Activated CD4-positive, alpha-beta T cell treated with anti-CD3 and anti-CD28 coated beads, Interleukin-2, Interleukin-6, amounts not matched to agents 100 ng/mL and 50 ng/mL, durations not matched to agents 16 hours and 8 hours (primary cell): Measurements from ENCODE around the gene ROBO1.

Source experiments
- DNase-seq: peaks from one replicate; pipeline ENCODE4 v3.0.0-alpha.2; 2020

Gene ROBO1

DNA sequence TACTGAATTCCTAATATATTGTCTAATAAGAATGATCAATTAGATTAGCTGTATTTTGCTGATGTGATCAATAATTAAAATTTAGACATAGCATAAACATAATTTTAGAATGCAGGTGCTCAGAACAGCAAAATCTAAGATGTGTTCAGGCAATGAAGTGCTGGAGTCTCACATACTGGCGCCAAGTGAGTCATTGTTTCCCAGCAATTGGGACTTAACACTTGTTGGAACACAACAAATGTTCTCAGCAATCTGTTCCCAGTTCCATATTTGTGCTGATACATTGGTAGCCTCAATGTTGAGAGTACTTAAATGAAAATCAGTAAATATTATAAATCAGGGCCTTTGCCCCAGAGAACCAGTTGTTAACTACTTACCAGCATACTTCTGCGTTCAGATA is 619.0 kb downstream of the ROBO1 start:
- no peak for DNase-seq

DNA sequence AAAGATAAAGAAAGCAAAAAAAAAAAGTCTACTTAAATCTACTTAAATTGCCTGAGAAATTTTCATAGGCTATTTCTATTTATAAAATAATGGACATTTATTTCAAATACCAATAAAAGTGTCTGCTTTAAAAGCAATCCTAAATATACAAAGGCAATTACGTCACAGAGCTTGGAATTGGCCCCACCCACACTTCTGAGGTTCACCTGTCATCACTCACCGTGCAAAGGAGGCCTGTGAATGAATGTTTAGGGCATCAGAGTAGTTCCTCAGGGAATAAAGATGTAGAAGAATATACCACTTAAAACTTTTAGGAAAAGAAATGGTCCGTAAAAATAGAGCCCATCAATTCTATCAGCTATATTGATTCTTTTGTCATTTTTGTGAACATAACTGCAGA is 621.8 kb downstream of the ROBO1 start:
- no peak for DNase-seq

DNA sequence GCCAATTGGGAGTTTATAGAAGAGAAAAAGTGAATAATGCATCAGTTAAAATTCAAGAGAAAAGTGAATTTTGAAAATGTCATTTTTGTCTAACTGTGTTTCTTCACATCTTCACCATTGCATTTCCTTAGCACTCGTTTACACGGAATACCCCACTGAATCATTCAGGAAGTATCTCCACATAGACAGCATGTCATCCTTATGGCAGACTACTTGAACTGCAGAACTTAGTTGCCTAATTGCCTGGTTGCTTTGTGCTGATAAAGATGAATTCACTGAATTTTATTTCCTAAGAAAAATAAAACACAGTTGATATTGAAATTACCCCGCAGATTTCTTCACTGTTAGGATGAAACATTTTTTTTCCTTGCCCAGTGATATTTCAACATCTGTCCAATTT is 627.1 kb downstream of the ROBO1 start:
- DNase-seq, result no peak

DNA sequence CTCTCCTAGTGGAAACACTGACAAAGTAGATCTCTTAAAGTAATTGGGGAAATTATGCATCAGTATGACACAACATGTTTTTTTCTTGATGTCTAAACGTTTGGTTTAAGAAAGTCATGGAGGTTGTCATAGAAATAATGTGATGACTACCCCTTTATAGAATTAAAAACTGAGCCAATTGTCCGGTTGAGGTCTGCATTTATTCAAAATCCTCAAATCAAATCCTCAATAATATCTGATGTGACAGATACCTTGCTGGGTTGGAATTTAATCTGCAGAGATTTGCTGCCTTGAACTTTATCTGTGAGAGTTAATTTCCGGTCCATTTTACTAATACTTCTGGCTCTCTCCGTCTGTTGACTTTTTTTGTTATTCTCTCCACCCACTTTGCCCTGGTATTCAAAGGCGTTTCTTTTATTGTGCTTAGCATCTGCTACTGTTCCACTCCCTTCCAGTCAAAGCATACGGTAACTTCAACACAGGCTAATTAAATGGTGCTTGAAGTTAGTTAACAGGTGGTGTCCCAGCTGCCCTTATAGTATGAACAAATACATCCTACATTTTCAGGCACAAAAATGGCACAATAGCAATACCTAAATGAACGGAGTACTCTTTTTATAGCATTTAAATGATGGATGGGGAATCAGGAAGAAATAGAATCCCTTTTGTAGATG is 628.3 kb downstream of the ROBO1 start:
- DNase-seq, result no peak

DNA sequence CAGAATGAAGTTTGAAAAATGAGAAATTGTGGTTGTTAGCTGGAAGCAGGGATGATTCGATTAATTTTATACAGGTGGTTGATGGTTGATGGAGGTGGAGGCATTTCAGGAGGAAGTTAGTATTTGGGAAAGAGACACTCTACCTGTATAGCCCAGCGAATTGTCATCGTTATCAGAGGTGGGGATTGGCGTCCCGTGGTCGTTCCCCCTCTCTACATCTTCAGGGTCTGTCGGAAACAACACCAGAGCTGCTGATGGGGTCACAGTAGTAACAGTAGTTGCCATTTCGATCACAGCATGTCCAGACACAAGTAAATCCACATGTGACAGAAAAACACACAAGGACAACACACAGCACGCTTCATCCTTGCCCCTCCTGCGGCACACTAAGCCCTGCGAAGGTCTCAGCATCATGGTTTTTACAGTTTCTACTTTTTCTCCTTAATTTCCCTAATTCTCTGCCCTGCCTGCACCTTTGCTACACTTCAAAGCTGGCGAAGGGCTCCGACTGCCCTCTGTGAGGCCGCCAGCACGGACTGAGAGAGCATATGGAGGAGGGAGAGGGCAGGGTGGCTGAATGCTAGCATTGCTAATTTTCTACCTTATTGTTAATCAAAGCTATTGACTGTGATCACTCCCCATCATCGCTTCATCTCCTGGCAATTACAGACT is 642.3 kb downstream of the ROBO1 start:
- no peak for DNase-seq

DNA sequence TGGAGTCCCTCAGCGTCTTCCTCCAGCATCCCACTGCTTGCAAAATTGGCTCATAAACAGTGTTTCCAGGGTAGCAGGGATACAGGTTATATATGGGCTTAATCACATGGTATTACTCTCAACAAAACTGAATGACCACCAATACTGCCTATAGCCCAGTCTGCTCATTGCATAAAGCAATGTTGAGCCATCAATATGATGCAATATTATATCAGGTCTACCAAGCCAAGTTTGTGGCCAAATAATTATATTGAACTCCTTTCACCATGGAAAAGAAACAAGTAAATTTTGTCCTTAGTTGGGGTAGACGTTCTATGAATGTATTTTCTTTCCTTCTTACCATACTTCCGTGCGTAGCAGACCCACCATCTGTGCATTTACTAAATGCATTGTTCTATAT is 652.3 kb downstream of the ROBO1 start:
- DNase-seq, result no peak

DNA sequence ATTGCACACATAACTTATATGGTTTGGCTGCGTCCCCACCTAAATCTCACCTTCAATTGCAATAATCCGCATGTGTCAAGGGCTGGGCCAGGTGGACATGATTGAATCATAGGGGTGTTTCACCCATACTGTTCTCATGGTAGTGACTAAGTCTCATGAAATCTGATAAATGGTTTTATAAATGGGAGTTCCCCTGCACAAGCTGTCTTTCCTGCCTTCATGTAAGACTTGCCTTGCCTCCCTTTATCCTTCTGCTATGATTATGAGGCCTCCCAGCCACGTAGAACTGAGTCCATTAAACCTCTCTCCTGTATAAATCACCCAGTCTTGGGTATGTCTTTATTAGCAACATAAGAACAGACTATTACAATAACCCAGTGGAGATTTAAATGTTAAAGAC is 653.9 kb downstream of the ROBO1 start:
- no peak for DNase-seq

DNA sequence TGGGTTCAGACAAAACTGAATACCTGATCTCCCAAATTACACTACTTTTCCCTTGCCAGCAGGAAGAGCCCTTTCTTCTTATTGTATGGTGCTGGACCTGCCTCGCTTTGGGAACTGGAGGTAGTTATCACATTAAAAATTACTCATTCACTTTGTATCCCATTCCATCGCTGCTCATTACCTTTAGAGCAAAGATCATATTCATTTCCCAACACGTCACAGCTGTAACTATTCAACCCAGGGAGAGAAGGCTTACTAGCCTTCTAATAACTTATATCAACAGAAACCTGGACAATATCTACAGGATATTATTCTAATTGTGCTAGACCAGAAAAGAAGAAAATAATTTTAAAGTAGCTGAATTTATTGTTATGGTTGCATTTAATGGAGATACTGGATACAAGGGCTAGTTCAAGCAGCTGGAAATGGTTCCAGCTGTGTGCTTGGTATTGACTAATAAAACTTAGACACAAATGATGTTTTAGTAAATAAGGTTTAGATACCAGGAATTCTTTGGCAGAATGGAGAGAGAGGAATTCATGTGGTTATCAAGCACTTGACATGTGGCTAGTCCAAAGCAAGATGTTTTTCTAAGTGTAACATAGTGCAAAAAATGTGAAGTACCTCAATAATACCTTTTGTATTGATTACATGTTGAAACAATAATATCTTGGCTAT is 656.3 kb downstream of the ROBO1 start:
- no peak for DNase-seq

DNA sequence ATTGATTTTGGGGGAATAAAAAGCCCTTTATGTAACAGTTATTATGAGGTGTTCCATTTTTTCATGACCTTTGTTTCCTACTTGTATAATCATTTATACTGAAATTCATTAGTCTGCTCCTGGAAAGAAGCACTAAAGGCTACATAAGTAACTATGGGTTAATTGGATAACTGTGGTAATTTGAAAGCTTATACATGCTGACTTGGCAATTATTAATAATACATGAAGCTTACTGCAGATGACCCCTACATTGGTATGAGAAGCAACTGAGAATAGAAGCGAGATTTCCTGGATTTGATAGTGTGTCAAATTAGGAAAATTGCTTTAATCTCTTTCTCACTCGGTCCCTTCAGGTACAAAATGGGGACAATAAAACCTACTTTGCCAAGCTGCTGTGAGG is 658.0 kb downstream of the ROBO1 start:
- DNase-seq, result no peak

DNA sequence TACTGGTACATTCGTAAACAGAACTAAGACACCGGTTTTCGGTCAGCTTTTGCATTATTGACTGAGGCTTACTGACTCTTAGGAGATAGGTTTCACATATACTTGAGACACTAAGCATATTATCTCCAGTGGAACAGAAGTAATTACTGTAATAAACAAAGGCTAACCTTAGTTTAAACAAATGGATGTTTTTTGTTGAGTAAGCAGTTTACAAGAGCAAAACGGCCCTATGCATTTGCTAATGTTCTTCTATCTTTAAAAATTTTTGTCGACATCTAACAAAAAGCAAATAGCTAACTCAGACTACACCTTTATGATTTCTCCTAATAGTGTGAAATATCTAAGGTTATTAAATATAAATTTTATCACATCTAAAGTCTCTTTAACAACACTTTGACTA is 664.5 kb downstream of the ROBO1 start:
- DNase-seq, result no peak

DNA sequence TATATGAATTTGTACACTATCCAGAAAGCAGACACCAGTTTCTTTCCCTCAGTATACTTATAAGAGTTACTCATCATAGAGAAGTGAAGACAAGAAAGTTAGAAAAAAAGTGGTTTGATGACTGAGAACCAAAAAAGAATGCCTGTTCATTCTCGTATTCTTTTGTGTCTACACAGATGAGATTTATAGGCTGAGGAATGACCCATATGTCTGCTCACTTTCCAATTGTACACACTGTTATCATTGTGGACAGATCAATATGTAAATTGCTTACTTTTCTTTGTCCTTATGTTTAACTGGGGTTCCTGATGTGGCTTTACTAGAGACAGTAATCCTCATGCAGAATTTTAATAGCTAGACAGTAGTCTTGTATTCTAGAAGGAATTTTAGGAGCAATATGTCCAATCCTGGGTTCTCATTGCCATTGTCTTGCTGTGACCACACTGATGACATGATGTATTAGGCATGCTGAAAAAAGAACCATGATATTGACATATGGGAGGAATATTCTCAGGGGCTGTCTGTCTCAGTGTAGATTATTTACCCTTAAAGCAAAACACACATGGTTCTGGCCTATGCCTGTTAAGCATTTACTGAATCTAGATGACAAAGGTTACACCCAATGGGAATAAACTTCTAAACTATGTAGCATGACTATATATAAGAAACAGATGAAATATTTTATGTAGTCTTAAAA is 669.7 kb downstream of the ROBO1 start:
- no peak for DNase-seq

DNA sequence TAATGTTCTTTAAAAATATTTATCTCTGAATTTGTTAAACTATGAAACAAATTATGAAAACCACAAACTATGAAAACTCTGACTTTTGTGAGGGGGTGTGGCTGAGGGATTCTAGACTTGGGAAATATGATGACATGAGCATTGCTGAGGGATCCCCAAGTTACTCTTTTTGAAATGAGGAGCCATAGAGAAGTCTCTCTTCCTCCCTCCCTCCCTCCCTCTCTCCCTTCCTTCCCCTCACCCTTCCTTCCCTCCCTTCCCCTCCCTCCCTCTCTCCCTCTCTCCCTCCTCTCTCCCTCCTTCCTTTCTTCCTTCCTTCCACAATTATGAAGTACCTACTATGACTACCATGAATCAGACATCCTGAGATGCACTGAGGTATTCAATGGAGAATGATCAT is 673.1 kb downstream of the ROBO1 start:
- no peak for DNase-seq

DNA sequence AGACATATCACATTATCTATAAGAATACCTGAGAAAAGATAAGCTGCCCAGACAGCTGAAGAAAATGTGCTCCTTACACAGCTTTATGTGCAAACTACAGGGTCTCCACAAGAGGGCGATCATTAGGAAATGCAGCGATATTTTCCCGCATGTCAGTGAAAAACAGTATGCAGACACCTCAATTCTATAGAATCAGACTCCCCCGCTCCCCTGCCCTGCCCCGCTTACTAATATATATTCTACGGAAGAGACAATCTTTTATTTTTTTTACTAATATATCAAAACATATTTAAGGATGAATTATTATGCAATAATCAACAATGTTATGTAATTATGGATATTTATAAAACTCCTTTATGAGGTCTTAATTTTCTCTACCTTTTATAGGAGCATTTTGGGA is 681.3 kb downstream of the ROBO1 start:
- peak; percentile 53 for DNase-seq

DNA sequence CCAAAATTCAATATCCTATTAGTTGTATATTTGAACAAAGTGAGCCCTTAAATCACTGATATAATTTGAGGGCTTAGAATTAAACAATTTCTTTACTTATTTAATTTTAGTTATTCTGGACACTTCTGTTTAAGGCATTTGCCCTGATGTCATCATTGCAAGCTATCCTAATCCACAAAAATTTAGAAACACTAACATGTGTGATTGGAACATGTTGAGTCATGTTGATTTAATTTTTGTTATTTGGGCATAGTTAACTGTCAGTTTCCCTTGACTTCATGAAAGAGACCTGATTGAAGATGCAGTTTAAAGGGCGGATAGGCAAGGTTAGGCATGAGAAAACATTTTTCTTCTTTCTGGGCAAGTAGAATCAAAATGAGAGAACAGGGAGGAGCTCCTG is 682.6 kb downstream of the ROBO1 start:
- DNase-seq, result no peak

DNA sequence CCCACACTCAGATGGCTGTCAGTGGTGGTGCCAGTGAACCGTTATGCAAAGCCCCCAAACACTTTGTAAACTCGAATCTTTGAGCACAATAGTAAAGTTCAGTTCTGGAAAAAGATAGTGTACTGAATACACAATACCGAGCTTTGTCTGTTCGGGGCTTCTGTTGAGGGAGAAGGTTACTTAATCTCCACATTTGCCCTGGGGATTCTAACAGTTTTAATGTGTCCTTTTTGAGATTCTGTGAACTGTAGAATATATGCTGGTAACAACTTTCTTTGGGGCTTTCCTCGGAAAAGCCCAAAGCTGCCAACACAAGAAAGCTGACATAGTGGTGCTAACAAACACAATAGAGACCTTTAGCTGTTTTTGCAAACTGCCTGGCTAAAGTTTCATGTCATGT is 686.5 kb downstream of the ROBO1 start:
- DNase-seq, result no peak

DNA sequence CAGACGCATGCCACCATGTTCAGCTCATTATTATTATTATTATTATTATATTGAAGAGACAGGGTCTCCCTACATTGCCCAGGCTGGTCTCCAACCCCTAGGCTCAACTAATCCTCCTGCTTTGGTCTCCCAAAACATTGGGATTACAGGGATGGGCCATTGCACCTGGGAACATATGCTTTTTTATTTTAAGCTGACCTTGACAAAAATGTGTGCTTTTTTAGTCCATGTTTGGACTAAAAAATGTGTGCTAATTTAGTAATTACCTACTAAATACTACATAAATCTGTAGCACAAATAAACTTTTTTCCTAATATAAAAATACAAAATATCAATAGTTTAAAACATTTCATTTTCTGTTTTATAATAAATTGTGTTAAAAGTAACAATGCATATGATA is 693.2 kb downstream of the ROBO1 start:
- DNase-seq, result no peak

DNA sequence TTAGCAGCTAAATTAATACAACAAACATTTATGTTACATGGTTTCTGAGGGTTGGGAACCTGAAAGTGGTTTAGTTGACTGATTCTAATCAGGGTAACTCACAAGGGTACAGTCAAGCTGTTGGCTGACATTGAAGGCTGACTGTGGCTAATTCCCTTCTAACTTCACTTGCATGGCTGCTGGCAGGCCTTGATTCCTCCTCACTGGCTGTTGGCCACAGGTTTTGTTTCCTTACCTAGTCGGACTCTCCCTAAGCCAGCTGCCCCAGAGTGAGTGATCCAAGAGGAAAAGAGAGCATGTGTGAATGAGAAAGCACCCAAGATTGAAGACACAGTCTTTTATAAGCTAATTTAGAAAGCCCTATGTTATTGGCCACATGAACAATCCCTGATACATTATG is 700.1 kb downstream of the ROBO1 start:
- no peak for DNase-seq

DNA sequence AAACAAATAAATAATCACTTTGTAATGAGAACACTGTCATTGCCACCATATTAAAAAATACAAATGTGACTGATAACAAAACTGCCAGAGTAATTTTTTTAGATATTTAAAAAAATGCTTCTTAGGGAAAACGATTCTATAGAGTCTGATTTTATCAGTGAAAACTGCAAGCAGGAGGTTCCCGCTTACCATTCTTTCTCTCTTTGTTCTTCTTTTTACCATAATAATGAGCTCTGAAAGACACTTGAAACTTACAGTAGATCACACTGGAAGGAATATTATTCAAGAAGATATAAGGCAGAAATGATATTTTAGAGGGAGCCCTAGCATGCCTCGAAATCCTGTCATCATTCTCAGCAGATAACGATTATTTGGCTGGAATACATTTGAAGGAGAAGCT is 701.3 kb downstream of the ROBO1 start:
- no peak for DNase-seq

DNA sequence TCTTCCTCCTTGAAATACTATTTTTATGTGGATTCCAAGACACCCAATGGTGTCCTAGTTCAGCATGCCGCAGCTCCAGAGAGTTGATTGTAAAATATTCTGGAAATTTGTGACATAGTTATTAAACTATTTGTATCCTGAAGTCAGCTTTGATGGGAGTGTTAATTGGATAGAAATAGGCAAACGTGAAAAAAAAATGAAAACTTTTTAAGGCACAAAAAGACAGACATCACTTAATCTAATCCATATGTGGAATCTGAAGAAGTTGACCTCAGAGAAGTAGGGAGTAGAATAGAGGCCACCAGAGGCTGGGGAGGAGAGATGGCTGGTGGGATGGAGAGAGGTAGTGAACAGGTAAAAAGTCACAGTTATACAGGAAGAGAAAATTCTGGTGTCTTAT is 704.2 kb downstream of the ROBO1 start:
- DNase-seq, result no peak

DNA sequence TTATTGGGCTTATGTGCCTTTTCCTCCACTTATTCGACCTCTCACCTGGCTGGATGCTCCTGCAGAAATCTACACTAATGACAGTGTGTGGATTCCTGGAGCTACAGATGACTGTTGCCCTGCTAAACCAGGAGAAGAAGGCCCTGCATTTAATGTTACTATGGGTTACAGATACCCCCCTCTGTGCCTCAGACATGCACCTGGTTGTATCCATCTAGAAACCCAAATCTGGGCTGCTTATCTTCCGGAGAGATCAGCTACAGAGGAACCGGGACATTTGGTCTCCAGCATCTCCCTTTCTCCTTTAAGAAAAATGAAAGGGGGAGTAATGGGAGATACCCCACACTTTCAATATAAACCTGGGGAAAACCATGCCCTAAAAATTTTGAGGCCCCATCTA is 710.0 kb downstream of the ROBO1 start:
- no peak for DNase-seq

DNA sequence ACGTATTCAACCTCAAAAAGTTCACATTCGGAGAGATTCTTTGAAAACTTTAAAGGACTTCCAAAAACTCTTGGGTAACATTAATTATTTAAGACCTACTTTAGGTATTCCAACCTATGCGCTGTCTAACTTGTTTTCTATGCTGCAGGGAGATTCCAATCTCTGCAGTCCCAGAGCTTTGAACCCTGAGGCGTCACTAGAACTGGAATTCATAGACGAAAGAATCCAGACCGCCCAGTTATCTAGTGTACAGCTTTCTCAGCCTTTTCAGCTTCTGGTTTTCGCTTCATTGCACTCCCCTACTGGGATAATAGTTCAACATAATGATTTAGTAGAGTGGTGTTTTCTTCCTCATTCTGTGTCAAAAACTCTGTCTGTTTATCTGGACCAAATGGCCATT is 711.3 kb downstream of the ROBO1 start:
- DNase-seq, result no peak

DNA sequence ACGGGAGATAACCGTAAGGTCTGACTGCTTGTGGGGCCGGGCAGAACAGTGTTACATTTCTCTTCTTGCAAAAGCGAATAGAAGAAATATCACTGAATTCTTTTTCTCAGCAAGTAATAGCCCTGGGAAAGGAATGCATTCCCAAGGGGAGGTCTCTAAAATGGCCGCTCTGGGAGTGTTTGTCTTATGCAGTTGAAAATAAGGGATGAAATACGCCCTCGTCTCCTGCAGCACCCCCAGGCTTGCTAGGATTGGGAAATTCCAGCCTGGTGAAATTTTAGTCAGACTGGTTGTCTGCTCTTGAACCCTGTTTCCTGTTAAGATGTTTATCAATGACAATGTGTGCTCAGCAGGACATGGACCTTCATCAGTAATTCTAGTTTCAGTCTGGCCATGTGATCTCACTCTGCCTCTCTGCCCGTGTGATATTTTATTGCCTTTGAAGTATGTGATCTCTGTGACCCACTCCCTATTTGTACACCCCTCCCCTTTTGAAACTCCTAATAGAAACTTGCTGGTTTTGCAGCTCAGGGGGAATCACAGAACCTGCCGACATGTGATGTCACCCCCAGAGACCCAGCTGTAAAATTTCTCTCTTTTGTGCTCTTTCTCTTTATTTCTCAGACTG is 715.6 kb downstream of the ROBO1 start:
- no peak for DNase-seq

DNA sequence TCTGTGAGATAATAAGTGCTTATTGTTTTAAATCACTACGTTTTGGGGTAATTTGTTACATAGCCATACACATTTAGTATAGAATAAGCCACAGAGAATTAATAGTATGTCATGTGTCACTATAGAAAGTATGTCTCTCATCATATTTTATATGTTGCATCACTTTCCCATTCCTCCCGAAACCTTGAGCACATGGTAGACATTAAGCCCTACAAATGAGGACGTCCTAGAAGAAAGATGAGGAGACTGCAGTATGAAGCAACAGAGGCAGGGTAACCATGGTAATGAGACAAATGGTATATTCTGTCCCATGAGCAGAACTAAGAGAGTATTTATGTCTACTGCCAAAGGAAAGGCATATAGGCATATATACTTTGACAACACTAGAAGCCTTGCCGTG is 720.2 kb downstream of the ROBO1 start:
- no peak for DNase-seq

DNA sequence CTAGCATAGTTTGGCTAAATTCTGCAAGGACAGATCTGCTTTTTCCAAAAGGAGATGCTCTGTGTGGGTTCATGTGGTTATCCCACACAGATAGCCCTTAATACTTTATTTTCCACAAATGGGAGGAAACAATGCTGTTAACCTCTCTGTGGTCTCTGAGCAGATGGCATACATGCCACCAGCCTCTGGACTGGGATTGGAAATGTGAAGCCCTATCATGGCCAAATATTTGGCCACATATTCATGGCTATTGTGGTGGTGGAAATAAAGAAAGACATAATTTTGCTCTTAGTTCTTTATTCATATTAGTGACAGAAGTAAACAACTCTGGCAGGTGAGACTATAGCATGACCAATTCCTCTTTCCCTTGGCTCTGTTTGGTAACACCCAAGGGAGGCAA is 726.2 kb downstream of the ROBO1 start:
- no peak for DNase-seq
